KMS-11 (cell line): ENCODE measurements around the gene HLF.

Source experiments
- H2AFZ ChIP-seq: fragments of 200-600 bp; sonication (generic); 2 replicates; pipeline ENCODE4 v1.6.1; 2016; ENCODE audit warnings: antibody characterized with exemption, mixed run types, low read depth
- H3K27ac ChIP-seq: fragments of 200-600 bp; sonication (generic); 2 replicates; pipeline ENCODE4 v1.6.1; 2016; ENCODE audit warnings: mild to moderate bottlenecking, mixed run types
- H3K27me3 ChIP-seq: fragments of 200-600 bp; sonication (generic); 2 replicates; pipeline ENCODE4 v1.6.1; 2017; ENCODE audit warnings: mild to moderate bottlenecking, low read depth, mixed run types, moderate library complexity; ENCODE audit not compliant: insufficient read depth
- H3K36me3 ChIP-seq: fragments of 200-600 bp; sonication (generic); 2 replicates; pipeline ENCODE4 v1.6.1; 2017; ENCODE audit warnings: mild to moderate bottlenecking, mixed run types; ENCODE audit not compliant: insufficient read depth
- H3K4me1 ChIP-seq: fragments of 200-600 bp; sonication (generic); 2 replicates; pipeline ENCODE4 v1.6.1; 2016; ENCODE audit warnings: mild to moderate bottlenecking, low read depth, mixed run types; ENCODE audit not compliant: poor library complexity, severe bottlenecking
- H3K4me2 ChIP-seq: fragments of 200-600 bp; sonication (generic); 2 replicates; pipeline ENCODE4 v1.7.0; 2016; ENCODE audit warnings: mild to moderate bottlenecking, mixed run types
- H3K4me3 ChIP-seq: fragments of 200-600 bp; sonication (generic); IDR thresholded peaks from 2 replicates; pipeline ENCODE4 v1.6.1; 2017; ENCODE audit warnings: low read depth, low read length, mixed read lengths; ENCODE audit not compliant: insufficient read depth
- H3K79me2 ChIP-seq: fragments of 200-600 bp; sonication (generic); 2 replicates; pipeline ENCODE4 v1.6.1; 2016; ENCODE audit warnings: low read depth, mixed run types; ENCODE audit not compliant: insufficient read depth
- H3K9ac ChIP-seq: fragments of 200-600 bp; sonication (generic); 2 replicates; pipeline ENCODE4 v1.6.1; 2016; ENCODE audit warnings: mild to moderate bottlenecking, mixed run types
- H4K20me1 ChIP-seq: fragments of 200-600 bp; sonication (generic); 2 replicates; pipeline ENCODE4 v1.6.1; 2016; ENCODE audit warnings: mild to moderate bottlenecking, mixed run types; ENCODE audit not compliant: insufficient read depth
- TF ChIP-seq, protein P1 (sequence below): fragments of 200-600 bp; sonication (generic); conservative IDR thresholded peaks from 2 replicates; pipeline ENCODE4 v1.6.1; 2017; ENCODE audit warnings: low read depth, mild to moderate bottlenecking, antibody characterized with exemption, low read length, moderate library complexity, mixed read lengths

Gene HLF

DNA sequence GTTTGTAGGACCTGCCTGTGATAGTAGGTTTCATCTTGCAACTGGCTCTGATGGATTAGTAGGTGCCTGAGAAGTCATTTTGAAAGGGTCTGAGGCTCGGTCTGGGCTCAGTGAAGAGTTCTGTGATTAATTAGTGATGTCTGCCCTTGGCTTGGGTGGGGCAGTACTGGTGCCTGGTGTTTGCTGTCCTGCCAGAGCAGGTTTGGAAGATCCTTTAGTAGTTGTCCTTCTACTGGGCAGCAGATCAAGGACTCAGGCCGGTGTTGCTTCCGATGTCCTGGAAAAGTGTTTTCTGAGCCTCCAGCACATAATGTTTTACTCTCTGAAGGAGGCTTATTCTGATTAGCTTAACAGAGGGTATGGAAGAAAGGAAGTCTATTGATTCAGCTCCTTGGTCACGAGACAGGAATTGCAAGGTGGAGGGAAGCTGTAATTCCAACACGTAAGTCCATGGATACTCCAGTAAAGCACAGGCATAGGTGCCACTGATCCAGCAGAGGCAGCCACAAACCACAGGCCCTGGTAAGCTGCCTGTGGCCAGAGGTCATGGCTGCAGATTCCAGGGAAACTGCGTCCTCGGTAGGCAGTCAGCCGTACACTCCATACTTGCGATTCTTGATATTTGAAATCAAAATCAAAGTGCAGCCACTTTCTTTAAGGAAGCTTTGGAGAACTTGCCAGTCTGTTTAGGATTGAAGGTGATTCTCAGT, 18.7 kb downstream of the HLF start:
- Histone ChIP-seq H3K9ac (no peak overlapping the region), H3K4me3 (no peak overlapping the region), H3K4me2 (no peak overlapping the region), H4K20me1 (no peaks in the 10 kb centered on the region), H2AFZ (no peak overlapping the region), H3K27ac (no peak overlapping the region), H3K27me3 (no peaks in the 10 kb centered on the region), H3K36me3 (no peaks in the 10 kb centered on the region), H3K4me1 (no peaks in the 10 kb centered on the region), H3K79me2 (no peaks in the 10 kb centered on the region)
- TF ChIP-seq, protein P1, sequence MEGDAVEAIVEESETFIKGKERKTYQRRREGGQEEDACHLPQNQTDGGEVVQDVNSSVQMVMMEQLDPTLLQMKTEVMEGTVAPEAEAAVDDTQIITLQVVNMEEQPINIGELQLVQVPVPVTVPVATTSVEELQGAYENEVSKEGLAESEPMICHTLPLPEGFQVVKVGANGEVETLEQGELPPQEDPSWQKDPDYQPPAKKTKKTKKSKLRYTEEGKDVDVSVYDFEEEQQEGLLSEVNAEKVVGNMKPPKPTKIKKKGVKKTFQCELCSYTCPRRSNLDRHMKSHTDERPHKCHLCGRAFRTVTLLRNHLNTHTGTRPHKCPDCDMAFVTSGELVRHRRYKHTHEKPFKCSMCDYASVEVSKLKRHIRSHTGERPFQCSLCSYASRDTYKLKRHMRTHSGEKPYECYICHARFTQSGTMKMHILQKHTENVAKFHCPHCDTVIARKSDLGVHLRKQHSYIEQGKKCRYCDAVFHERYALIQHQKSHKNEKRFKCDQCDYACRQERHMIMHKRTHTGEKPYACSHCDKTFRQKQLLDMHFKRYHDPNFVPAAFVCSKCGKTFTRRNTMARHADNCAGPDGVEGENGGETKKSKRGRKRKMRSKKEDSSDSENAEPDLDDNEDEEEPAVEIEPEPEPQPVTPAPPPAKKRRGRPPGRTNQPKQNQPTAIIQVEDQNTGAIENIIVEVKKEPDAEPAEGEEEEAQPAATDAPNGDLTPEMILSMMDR: no peak

DNA sequence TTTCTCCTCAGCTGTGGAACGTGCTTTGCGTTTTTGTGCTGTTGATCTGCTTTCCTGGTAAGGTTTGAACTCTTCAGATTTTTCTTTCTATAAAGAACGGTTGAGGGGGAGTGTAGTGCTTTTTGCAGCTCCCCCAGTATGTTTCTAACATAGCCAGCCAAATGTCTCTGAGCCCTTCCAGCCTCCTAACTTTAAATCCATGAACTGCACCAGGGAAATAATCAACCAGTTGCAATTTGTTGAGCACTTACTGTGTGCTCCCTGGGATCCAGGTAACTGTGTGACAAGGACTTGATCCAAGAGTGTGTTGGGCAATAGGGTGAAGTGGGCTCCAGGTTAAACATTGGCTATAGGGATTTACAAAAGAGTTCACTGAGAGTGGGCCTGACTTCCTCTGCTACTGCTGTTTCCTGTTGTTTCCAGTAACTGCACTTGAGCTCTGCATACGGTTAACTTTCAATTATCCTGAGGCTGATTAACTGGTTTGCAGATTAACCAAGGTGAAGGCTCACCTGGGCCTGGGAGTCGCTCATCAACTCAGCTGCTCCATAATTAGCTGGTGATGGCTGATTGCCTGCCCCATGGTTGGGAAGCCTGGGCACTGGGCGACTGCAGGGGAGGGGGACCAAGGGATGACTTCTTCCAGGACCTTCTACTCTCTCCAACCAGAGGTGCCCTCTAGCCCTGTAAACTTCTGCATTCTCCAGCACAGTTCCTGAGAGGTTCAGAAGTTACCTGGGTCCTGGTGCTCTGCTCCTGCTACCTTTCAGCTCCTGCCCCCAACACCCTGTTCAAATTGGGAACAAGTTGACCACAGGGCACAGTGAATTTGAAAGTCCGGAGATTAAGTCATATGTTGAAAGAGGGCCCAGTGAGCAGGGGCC, 19.5 kb downstream of the HLF start:
- Histone ChIP-seq H3K79me2 (no peaks in the 10 kb centered on the region), H3K27me3 (no peaks in the 10 kb centered on the region), H2AFZ (no peak overlapping the region), H3K4me2 (no peak overlapping the region), H3K4me3 (no peak overlapping the region), H3K4me1 (no peaks in the 10 kb centered on the region), H4K20me1 (no peaks in the 10 kb centered on the region), H3K36me3 (no peaks in the 10 kb centered on the region), H3K9ac (no peak overlapping the region), H3K27ac (no peak overlapping the region)
- TF ChIP-seq, protein P1: no peak

DNA sequence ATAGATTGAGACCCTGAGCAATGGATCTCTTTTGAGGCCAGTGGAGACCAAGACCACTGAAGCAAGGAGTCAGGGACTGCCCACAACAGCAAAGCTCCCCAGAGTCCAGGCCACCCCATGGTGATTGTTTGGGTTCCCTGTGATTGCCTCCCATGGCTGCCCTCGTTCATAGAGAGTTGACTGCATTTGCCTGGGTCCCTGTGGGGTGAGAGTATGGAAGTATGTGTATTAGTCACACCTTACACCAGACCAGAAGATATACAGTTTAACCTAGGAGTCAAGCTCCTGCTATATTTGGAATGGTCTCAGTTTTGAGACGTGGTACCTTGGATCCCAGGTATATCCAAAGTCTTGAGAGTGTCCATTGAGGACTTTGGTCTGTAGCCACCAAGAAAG, 20.2 kb downstream of the HLF start:
- Histone ChIP-seq H4K20me1 (no peaks in the 10 kb centered on the region), H3K27ac (no peak overlapping the region), H3K36me3 (no peaks in the 10 kb centered on the region), H3K27me3 (no peaks in the 10 kb centered on the region), H3K9ac (no peak overlapping the region), H3K4me1 (no peaks in the 10 kb centered on the region), H3K79me2 (no peaks in the 10 kb centered on the region), H3K4me2 (no peak overlapping the region), H2AFZ (no peak overlapping the region), H3K4me3 (no peak overlapping the region)
- TF ChIP-seq, protein P1: no peak

DNA sequence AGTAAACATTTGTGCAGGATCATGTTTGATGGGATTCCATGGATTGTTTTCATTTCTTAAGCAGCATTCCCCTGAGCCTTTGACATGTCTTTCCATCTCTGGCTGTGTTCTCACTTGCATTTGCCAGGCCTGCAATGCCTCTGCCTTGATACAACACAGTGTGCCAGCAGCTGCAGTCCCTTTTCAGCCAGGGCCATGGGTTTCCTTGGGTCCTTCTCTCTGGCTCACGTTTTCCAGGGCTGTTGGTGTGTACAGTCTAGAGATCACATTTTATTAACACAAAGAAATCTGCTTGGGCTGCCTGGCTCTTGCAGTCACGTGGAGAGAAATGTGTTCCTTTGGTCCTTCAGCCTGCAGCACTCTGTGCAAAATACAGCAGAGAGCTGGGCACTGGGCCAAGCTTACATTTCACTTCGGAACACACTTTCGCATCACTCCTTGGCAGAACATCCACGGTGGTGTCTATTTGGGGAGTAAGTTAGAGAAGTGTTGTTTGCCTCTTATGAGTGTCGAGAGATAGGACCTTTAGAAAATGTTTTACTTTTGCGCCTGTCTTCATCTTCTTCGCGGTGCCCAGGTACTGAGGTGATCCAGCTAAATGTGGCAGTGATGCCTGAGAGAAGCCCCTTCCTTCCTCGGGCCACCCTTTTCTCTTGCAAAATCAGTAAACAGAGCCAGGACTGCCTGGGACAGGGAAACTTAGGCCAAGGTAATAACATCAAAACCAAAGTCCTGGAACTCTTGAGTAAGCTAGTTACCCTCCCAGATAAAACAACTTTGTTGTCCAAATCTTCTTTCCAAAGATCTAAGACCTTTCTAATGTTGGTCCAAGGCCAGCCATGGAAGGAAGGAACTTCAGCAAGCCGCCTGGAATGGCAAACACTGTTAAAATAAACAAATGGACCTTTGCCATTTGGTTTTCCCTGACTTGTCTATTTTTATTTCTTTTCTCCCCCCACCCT, 20.9 kb downstream of the HLF start:
- H4K20me1 ChIP-seq: no peaks in the 10 kb centered on the region
- H3K79me2 ChIP-seq: no peaks in the 10 kb centered on the region
- TF ChIP-seq, protein P1: no peak
- H3K27me3 ChIP-seq: no peaks in the 10 kb centered on the region
- H2AFZ ChIP-seq: no peak overlapping the region
- H3K27ac ChIP-seq: no peak overlapping the region
- no peaks in the 10 kb centered on the region for H3K4me1 ChIP-seq
- H3K4me2 ChIP-seq: no peak overlapping the region
- no peaks in the 10 kb centered on the region for H3K36me3 ChIP-seq
- H3K4me3 ChIP-seq: no peak overlapping the region
- H3K9ac ChIP-seq: no peak overlapping the region
